SH-SY5Y (cell line): ENCODE data around the gene SYNDIG1.

ENCODE experiments used
- GATA2 ChIP-seq: IDR thresholded peaks from 2 replicates; pipeline ENCODE4 v1.6.1; 2011; ENCODE audit warnings: mild to moderate bottlenecking, low read depth, low read length
- GATA3 ChIP-seq: IDR thresholded peaks from 2 replicates; pipeline ENCODE4 v1.6.1; 2011; ENCODE audit warnings: low read depth, mild to moderate bottlenecking, low read length, moderate library complexity

GRCh38 chr20:24583169-24583792 is 113.9 kb downstream of the SYNDIG1 start:
- no peak for TF ChIP-seq GATA2
- no peak for TF ChIP-seq GATA3
